ENCODE results near the gene DSCAM.

- TF ChIP-seq CTCF (IDR thresholded peaks at IDR 0.05) (no peak), POLR2AphosphoS5 (IDR thresholded peaks at IDR 0.05) (no peak), POLR2A (IDR thresholded peaks at IDR 0.05) (no peak), EP300 (IDR thresholded peaks at IDR 0.05) (no peak)
Observed at GRCh38 chr21:40613546-40614030, 233.4 kb downstream of the DSCAM start.

Data from gastroesophageal sphincter (tissue), 3 donors.